ENCODE data around the gene KCNE3.

GRCh38 chr11:74412321-74412720, 55.0 kb downstream of the KCNE3 start:
- TF ChIP-seq CTCF (conservative IDR thresholded peaks at IDR 0.05 in 1 of 2, IDR thresholded peaks at IDR 0.05 in 1 of 2; ENCODE audit: extremely low read depth in 1 of 2, insufficient read depth in 1 of 2, low read depth in 1 of 2, low read length in 2 of 2) = no peak
- TF ChIP-seq EZH2 (IDR thresholded peaks at IDR 0.05; ENCODE audit: borderline replicate concordance, low read length) = no peak

Measured in mammary epithelial cell (primary cell).